HG03103 (cell line): ENCODE measurements around the gene PUS1.

Experiments
- ATAC-seq: cut with Tn5 transposase; IDR thresholded peaks from one replicate; pipeline ENCODE4 v1.9.1; 2021; ENCODE audit warnings: low read depth; ENCODE audit not compliant: unreplicated experiment

The PUS1 gene

DNA sequence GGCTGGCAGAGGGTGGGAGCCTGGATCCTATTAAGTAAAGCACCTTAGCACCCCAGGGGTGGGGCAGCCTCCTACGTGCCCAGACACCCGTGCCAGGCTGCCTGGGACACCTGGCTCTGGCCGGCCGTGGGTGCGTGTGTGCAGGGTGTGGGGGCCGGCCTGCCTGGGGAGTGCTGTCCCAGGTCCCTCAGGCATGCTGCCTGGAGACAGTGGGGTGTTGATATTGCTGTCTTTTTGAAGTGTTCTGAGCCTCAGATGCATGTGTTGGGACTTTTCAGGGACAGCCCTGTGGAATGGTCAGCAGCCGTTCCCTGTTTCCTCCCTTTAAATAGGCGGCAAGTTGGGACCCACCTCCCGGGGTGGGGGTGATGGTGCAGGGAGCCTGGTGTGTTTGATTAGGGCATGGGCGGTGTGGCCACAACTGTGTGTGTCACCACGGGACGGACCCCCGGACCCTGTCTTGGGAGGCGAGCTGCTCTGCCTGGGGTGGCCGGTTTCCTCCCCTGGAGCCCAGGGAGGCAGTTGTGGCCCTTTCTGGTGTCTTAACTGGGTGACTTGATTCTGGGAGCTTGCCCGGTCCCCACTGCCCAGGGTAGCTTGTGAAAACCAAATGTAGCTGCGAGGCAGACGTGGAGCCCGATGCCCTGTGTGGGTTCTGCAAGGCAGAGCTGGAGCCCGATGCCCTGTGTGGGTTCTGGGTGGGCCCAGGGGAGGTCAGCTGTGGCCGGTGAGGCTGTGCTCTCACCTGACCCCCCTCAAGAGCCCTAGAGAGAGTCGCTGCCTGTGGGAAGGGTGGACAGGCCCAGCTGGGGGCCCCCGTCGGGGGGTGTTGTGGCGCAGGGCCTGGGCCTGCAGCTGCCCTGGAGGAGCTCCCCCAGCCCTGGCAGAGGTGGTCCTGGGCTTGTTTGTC is 26.5 kb upstream of the PUS1 start:
- no peak for ATAC-seq

GRCh38 chr12:131903270-131904255 is 25.5 kb upstream of the PUS1 start:
- no peak for ATAC-seq

GRCh38 chr12:131904346-131904745 is 24.7 kb upstream of the PUS1 start:
- ATAC-seq: no peak

GRCh38 chr12:131905081-131905629 is 23.9 kb upstream of the PUS1 start:
- no peak for ATAC-seq

DNA sequence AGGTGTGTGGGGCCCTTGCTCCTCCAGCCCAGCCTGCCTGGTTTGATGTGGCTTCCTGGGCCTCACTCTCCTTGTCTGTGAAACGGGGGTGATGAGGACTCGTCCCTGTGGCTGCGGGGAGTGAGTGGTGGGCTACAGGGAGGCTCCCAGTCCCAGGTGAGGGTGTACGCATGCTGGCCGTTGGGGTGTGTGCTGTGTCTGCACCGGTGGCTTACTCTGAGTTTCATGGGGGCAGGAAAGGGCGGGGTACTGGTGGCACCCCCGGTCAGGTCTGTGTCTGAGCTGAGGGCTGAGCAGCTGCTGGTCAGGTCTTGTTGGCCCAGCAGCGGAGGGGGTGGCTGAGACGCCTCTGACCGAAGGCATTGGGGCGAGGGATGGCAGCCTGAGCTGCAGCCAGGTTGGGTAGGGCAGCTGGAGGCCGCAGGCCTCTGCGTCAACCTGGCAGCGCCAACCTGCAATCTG is 23.4 kb upstream of the PUS1 start:
- ATAC-seq: no peak

DNA sequence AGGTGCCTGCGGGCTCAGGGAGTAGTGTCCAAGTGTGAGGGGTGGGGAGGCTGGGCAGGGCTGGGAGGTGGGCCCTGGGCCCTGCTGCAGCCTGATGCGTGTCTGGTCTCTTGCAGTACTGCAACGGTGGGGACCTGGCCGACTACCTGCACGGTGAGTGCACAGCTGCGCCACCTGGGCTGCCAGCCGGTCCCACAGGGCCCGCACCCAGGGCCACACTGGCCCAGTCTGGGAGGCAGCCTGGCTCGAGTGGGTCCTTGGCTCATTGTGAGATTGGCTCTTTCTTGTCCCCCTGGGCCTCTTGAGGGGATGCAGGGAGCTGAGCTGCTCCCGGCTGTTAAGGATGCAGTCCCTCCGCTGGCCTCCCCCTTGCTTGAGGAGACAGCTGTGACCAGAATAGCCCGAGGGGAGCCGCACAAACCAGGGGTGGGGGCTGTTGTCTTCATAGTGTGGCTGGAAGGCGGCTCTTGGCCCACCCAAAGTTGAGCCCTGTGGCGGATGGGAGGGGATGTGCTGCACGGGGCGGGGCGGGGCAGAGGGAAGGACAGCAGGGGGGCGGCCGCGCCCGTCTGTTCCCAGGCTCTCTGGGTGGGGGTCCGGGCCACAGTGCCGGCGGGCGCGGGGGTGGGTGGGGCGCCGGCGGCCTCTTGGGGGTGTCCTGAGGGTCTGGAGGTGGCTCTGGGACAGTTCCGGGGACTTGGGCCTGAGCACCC is 21.5 kb upstream of the PUS1 start:
- no peak for ATAC-seq

GRCh38 chr12:131908092-131909080 is 20.7 kb upstream of the PUS1 start:
- no peak for ATAC-seq

DNA sequence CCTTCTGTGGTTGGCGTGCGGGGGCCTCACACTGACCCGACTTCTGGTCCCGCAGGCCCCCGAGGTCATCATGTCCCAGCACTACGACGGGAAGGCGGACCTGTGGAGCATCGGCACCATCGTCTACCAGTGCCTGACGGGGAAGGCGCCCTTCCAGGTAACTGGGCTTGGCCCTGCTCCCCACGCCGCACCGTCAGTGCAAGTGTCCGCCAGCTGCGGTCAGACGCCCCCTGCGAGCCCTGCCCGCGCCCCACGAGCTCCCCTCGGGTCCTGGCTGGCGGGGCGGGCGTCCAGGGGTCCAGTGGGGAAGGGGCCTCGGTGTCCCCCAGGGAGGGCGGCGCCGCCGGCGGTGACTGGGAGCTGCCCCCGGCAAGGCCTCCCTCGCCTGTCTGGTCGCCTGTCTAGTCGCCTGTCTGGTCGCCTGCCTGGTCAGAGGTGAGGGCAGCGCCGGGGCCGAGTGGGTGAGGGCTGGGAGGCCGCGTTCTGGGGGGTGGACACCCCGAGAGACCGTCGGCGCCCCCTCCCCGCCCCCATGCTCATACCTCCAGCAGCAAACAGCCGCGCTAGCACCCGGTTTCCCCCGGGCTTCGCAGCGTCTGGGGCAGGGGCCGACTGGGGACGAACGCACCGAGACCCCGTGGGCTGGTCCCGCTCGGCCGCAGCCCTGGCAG is 19.9 kb upstream of the PUS1 start:
- ATAC-seq: no peak

DNA sequence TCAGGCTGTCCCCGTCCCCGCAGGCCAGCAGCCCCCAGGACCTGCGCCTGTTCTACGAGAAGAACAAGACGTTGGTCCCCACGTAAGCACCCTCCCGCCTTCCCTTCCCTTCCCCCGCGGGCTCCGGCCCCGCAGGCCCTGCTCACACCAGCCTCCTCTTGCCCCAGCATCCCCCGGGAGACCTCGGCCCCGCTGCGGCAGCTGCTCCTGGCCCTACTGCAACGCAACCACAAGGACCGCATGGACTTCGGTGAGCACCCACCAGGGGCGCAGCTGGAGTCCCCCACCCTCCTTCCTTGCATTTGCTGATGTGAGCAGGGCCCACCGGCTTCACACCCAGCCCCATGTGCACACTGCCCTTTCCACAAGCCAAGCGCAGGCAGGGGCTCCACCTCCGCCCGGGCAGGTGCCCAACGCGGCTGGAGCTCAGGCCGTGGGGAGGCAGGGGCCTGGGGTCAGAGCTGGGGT is 19.3 kb upstream of the PUS1 start:
- no peak for ATAC-seq

DNA sequence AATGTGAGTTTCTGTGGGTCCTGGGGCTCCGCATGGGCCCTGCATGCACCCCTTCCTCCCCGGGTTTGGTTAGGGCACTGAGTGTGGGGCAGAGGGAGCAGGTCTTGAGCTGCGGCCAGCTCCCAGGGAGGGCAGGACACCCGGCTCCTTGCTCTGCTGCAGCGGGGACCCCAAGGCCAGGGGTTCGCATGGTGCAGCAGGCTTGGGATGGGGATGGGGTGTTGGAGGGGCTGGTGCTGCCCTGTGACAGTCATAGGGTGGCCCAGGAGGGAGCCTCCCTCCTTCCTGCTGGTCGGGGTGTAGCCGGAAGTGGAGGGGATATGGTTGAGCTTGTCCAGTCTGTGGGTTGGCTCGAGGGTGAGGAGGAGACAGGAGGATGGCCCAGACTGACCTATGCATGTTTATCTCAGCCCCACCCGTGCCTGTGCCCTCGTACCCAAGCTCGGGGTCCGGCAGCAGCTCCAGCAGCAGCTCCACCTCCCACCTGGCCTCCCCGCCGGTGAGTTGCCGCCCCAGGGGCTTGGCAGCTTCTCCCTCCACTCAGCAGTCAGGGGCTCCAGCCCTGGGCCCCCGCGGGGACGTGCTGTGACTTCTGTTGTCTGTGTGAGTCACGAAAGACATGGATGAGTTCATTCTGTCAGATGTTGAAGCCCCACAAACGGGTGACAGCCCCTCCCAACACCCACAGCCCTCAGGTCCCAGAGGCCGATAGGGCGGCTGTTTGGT is 18.6 kb upstream of the PUS1 start:
- no peak for ATAC-seq

GRCh38 chr12:131911028-131911650 is 17.9 kb upstream of the PUS1 start:
- ATAC-seq: no peak

- ATAC-seq: no peak
Measured at GRCh38 chr12:131911851-131912477, 17.1 kb upstream of the PUS1 start.

GRCh38 chr12:131912518-131913274 is 16.4 kb upstream of the PUS1 start:
- ATAC-seq: no peak

DNA sequence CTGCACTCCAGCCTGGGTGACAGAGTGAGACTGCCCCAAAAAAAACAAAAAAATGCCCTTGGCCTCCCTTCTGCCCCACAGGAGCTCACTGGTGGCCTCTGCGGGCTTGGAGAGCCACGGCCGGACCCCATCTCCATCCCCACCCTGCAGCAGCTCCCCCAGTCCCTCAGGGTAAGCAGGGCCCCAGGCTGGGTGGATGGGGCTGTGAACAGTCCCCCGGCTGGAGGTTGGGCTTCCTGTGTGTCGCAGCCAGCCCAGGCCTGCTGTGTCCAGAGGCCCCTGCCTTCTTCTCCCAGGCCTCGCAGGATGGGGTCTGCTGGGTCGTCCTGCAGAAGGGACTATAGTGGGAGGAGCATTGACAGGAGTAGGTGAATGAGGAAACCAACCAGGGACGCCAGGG is 15.4 kb upstream of the PUS1 start:
- ATAC-seq: no peak

- ATAC-seq: no peak
Measured at GRCh38 chr12:131914179-131914702, 14.8 kb upstream of the PUS1 start.
